PFSK-1 (cell line): Measurements from ENCODE around the gene CROT.

Experiments
- FOXP2 ChIP-seq: optimal IDR thresholded peaks from 2 replicates; pipeline ENCODE3; 2011; ENCODE audit warnings: borderline replicate concordance, control low read depth, inconsistent platforms; ENCODE audit not compliant: insufficient read depth; ENCODE audit errors: extremely low read length, extremely low read depth
- POLR2AphosphoS5 ChIP-seq: IDR thresholded peaks from 2 replicates; pipeline ENCODE4 v1.6.1; 2012; ENCODE audit warnings: low read depth, mild to moderate bottlenecking, control low read depth, low read length, moderate library complexity
- REST ChIP-seq, 2 experiments: IDR thresholded peaks; 2 replicates each; pipeline versions ENCODE4 v1.6.1 to v1.8.0; 2011 to 2012; ENCODE audit warnings: low read depth in 2 of 2, low read length in 2 of 2, control low read depth in 1 of 2, inconsistent platforms in 1 of 2, mild to moderate bottlenecking in 1 of 2, moderate library complexity in 1 of 2; ENCODE audit not compliant: insufficient read depth in 1 of 2
- SIN3A ChIP-seq: IDR thresholded peaks from 2 replicates; pipeline ENCODE4 v1.6.1; 2012; ENCODE audit warnings: mild to moderate bottlenecking, low read length, moderate library complexity, borderline replicate concordance; ENCODE audit not compliant: insufficient read depth
- TAF1 ChIP-seq: IDR thresholded peaks from 2 replicates; pipeline ENCODE4 v1.6.1; 2012; ENCODE audit warnings: low read length, control low read depth, borderline replicate concordance; ENCODE audit not compliant: insufficient read depth

Gene CROT

DNA sequence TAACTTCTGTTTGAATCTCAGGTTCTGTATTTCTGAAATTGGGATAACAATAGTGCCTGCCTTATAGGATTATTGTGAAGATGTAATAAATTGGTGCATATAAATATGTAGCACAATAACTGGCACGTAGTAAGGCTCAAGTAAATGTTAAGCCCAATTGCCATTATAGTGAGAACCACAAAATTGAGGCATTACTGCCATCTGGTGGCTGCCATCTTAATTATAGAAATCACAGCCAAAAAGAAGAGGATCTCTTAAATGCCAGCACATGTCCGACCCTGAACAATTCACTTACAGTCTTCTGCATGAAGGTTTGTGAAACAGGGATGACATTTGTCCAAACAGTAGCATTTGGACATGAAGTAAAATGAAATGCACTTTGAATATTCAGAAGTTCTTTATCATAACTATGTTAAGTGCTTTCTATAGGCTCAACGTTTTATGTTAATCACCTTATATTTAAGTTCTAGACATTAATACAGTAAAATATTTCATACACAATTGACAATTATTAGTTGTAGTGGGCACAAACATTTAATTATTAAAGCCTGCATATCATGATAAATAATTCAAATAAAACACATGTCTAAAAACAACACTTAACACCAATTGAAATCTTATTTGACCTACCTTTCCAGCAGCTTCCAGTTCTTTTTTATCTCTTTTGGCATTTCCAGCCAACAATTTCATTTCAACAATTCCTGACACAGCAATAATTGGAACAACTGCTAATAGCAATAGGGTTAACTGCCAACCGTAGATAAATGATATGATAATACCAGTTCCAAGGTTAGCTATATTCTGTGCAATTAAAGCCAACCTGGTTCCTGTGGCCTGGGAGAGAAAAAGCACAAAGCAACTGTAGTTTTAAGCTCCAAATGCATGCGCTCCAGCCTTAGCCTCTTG, 71.5 kb downstream of the CROT start:
- TF ChIP-seq FOXP2 (no peak), POLR2AphosphoS5 (no peak), REST (IDR thresholded peaks at IDR 0.05; ENCODE audit: insufficient read depth in 1 of 2, low read depth in 2 of 2, low read length in 2 of 2) (no peak), SIN3A (no peak), TAF1 (no peak)

- TF ChIP-seq TAF1 (no peak), FOXP2 (no peak), SIN3A (no peak), POLR2AphosphoS5 (no peak), REST (IDR thresholded peaks at IDR 0.05; ENCODE audit: insufficient read depth in 1 of 2, low read depth in 2 of 2, low read length in 2 of 2) (no peak)
Measured at GRCh38 chr7:87420173-87420572, 74.7 kb downstream of the CROT start.

- TF ChIP-seq FOXP2 (no peak), POLR2AphosphoS5 (no peak), TAF1 (no peak), REST (IDR thresholded peaks at IDR 0.05; ENCODE audit: insufficient read depth in 1 of 2, low read depth in 2 of 2, low read length in 2 of 2) (no peak), SIN3A (no peak)
Measured at GRCh38 chr7:87424075-87424474, 78.6 kb downstream of the CROT start.

- TF ChIP-seq FOXP2 (no peak), REST (IDR thresholded peaks at IDR 0.05; ENCODE audit: insufficient read depth in 1 of 2, low read depth in 2 of 2, low read length in 2 of 2) (no peak), TAF1 (no peak), POLR2AphosphoS5 (no peak), SIN3A (no peak)
Measured at GRCh38 chr7:87426160-87426559, 80.7 kb downstream of the CROT start.

DNA sequence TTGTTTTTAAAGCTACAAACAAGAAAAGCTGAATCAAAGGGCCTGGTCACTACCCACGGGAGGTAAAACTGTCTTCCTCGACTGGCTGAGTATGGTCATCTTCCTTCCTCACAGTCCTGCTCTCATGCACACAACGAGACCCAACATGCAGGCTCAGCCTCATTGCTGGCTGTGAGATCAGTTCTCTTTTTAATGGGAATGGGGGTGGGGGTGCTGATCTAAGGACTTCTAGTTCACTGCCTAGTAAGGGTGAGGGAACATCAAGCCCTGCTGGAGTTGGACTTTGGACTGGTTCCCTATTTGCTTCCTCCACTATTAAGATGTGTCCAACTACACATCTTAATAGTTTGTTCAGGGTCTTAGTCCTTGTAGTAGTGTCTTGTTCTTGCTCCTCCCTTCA, 81.8 kb downstream of the CROT start:
- TF ChIP-seq TAF1 (no peak), REST (IDR thresholded peaks at IDR 0.05; ENCODE audit: insufficient read depth in 1 of 2, low read depth in 2 of 2, low read length in 2 of 2) (no peak), POLR2AphosphoS5 (no peak), SIN3A (no peak), FOXP2 (no peak)
